CD4-positive, alpha-beta T cell (primary cell): ENCODE measurements around the gene KCNN1. TPM values are rescaled to one million over a fixed set of nuclear protein-coding genes. Genes with fewer than 3 reads are reported as not detected.

Source experiments
- ATAC-seq: fragments of 200-7000 bp; cut with Tn5 transposase; one replicate; pipeline ENCODE4 v1.10.0; 2022; ENCODE audit warnings: mild to moderate bottlenecking; ENCODE audit not compliant: poor library complexity
- CTCF ChIA-PET: fragments of 350-600 bp; sonication (Branson Sonifier 250); formaldehyde crosslinking; loops from one replicate; lab custom pipeline; 2021; ENCODE audit warnings: antibody characterized with exemption, inconsistent platforms; lab: Charles Lee
- POLR2A ChIA-PET: fragments of 350-600 bp; sonication (Branson Sonifier 250); formaldehyde crosslinking; loops from one replicate; lab custom pipeline; 2021; ENCODE audit warnings: antibody characterized with exemption, inconsistent platforms; lab: Charles Lee
- DNase-seq, 14 experiments: peaks; one replicate each; pipeline ENCODE4 v3.0.0-alpha.2; 2013 to 2020; ENCODE audit warnings: mixed read lengths in 2 of 14
- H3K27ac ChIP-seq, 2 donors: one replicate each; pipeline versions ENCODE4 v1.5.1 to v1.7.0; 2013; ENCODE audit warnings: low read length in 2 of 2, low read depth in 1 of 2, mild to moderate bottlenecking in 1 of 2
- H3K27me3 ChIP-seq, 2 experiments: 1 replicate in 1 of 2; 2 replicates in 1 of 2; pipeline versions ENCODE4 v1.6.1 to v1.7.0; 2013; ENCODE audit warnings: low read length in 2 of 2, control low read depth in 1 of 2, mild to moderate bottlenecking in 1 of 2, moderate library complexity in 1 of 2; ENCODE audit not compliant: insufficient read depth in 2 of 2, control insufficient read depth in 1 of 2
- H3K36me3 ChIP-seq: one replicate; pipeline ENCODE4 v1.6.1; 2013; ENCODE audit warnings: low read length, control low read depth; ENCODE audit not compliant: insufficient read depth
- H3K4me1 ChIP-seq: one replicate; pipeline ENCODE4 v1.6.1; 2013; ENCODE audit warnings: low read length, control low read depth; ENCODE audit not compliant: insufficient read depth
- H3K4me3 ChIP-seq: one replicate; pipeline ENCODE4 v1.5.1; 2013; ENCODE audit warnings: mild to moderate bottlenecking, low read length, moderate library complexity
- H3K9me3 ChIP-seq, 2 experiments: 1 replicate in 1 of 2; 2 replicates in 1 of 2; pipeline versions ENCODE4 v1.6.1 to v1.7.0; 2013; ENCODE audit warnings: low read length in 2 of 2, mild to moderate bottlenecking in 2 of 2, control low read depth in 1 of 2, moderate library complexity in 1 of 2; ENCODE audit not compliant: control insufficient read depth in 1 of 2, insufficient read depth in 1 of 2
- H3K27ac Mint-ChIP-seq: one replicate; pipeline ENCODE4 v1.8.0; 2020; ENCODE audit warnings: mixed read lengths
- H3K27me3 Mint-ChIP-seq: one replicate; pipeline ENCODE4 v1.8.0; 2021; ENCODE audit warnings: mixed read lengths
- H3K36me3 Mint-ChIP-seq: one replicate; pipeline ENCODE4 v1.8.0; 2021; ENCODE audit warnings: low read depth, mixed read lengths
- H3K4me1 Mint-ChIP-seq: one replicate; pipeline ENCODE4 v1.8.0; 2021; ENCODE audit warnings: low read depth, mixed read lengths
- H3K4me3 Mint-ChIP-seq: one replicate; pipeline ENCODE4 v1.8.0; 2020; ENCODE audit warnings: mild to moderate bottlenecking, mixed read lengths
- H3K9me3 Mint-ChIP-seq: one replicate; pipeline ENCODE4 v1.8.0; 2020; ENCODE audit warnings: mixed read lengths
- intact Hi-C, 2 experiments: fragments of 100-400 bp; cut with DNase I in 1 of 2; cut with micrococcal nuclease in 1 of 2; formaldehyde crosslinking; loops; one replicate each; pipeline versions ENCODE4 v1.15.1 to v1.9.0; 2023 to 2025; cut with DNase I, micrococcal nuclease
- total RNA-seq, 174 experiments: library from RNA in 2 of 174; stranded (reverse) in 2 of 174; gene quantifications; one replicate each; pipeline ENCODE4 v1.2.3 and lab custom pipeline; 2021 to 2026
- TF ChIP-seq, protein P1 (sequence below): fragments of 200-600 bp; IDR thresholded peaks from one replicate; pipeline ENCODE4 v1.8.0; 2022; ENCODE audit warnings: antibody characterized with exemption, mild to moderate bottlenecking

Gene KCNN1
- total RNA-seq, 2 experiments from 2014 or later: not detected

DNA sequence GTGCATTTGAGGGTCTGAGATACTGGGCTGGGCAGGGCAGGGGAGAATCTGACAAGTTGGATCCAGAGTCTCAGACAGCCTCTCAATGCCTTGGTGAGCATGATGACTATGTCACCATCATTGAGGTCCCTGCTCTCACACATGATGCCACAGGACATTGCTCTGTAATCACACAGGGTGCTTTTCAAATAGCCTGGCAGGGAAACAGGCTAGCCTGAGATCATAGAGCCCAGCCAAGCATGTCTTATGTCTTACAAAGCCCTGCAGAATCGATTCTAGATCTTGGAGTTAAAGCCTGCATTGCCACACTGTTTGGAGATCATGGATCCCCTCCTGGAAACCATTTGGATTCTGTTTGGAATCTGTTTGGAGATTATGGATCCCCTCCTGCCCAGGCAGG, 5.3 kb downstream of the KCNN1 start:
- intact Hi-C loops: no loop called here
- Histone ChIP-seq H3K4me1 (peaks cover 5% of the 10 kb centered on the region), H3K27me3 (peaks cover 5 to 6% of the 10 kb centered on the region in 2 experiments), H3K27ac (no peak overlapping the region), H3K4me3 (no peak overlapping the region), H3K36me3 (no peaks in the 10 kb centered on the region), H3K9me3 (no peaks in the 10 kb centered on the region)
- ATAC-seq (no peak), DNase-seq (no peak)
- Mint-ChIP-seq H3K27ac (no peak overlapping the region), H3K4me1 (peaks cover 3% of the 10 kb centered on the region), H3K4me3 (no peak overlapping the region), H3K36me3 (no peaks in the 10 kb centered on the region), H3K9me3 (no peaks in the 10 kb centered on the region), H3K27me3 (peaks cover 24% of the 10 kb centered on the region)
- ChIA-PET CTCF (no interaction called here), POLR2A (no interaction called here)
- TF ChIP-seq, protein P1, sequence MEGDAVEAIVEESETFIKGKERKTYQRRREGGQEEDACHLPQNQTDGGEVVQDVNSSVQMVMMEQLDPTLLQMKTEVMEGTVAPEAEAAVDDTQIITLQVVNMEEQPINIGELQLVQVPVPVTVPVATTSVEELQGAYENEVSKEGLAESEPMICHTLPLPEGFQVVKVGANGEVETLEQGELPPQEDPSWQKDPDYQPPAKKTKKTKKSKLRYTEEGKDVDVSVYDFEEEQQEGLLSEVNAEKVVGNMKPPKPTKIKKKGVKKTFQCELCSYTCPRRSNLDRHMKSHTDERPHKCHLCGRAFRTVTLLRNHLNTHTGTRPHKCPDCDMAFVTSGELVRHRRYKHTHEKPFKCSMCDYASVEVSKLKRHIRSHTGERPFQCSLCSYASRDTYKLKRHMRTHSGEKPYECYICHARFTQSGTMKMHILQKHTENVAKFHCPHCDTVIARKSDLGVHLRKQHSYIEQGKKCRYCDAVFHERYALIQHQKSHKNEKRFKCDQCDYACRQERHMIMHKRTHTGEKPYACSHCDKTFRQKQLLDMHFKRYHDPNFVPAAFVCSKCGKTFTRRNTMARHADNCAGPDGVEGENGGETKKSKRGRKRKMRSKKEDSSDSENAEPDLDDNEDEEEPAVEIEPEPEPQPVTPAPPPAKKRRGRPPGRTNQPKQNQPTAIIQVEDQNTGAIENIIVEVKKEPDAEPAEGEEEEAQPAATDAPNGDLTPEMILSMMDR: no peak

DNA sequence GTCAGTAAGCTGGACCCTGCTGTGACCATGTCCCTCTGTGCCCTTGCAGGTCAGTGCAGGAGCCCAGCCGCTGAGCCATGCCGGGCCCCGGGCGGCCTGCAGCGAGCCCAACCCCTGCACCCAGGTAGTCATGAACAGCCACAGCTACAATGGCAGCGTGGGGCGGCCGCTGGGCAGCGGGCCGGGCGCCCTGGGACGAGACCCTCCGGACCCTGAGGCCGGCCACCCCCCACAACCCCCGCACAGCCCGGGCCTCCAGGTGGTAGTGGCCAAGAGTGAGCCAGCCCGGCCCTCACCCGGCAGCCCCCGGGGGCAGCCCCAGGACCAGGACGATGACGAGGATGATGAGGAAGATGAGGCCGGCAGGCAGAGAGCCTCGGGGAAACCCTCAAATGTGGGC, 6.9 kb downstream of the KCNN1 start:
- ATAC-seq: no peak
- POLR2A ChIA-PET: interaction anchor here (0.6 kb wide), 1 partner anchor 10 kb away, joined by 3 read pairs; no protein-coding TSS in a partner anchor

DNA sequence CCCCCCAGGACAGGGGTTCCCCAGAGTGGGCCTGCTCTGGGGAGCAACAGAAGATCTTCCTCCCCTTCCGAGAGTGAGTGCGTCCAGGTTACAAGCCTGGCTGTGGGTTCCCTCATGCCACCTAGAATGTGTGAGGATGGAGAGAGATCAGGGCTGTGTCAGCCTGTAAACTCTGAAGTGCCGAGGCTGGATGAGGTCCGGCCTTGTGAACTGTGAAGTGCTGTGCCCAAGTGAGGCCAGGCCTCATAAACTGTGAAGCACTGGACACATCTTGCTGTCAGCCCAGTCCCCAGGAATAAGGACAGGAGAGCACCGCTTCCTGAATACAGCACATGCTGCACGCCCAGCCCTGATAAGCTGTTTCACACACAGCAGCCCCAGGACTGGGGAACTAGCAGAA, 7.6 kb downstream of the KCNN1 start:
- Histone ChIP-seq H3K9me3 (no peaks in the 10 kb centered on the region), H3K27me3 (peaks cover 0 to 1% of the 10 kb centered on the region in 2 experiments), H3K27ac (no peak overlapping the region), H3K4me3 (no peak overlapping the region), H3K4me1 (no peaks in the 10 kb centered on the region), H3K36me3 (no peaks in the 10 kb centered on the region)
- no peaks in the 10 kb centered on the region for H3K9me3 Mint-ChIP-seq
- no peak overlapping the region for H3K27ac Mint-ChIP-seq
- intact Hi-C loops: no loop called here
- CTCF ChIA-PET: interaction anchor here (0.6 kb wide), 1 partner anchor 199 kb away, joined by 5 read pairs; no protein-coding TSS in a partner anchor
- H3K27me3 Mint-ChIP-seq: peaks cover 12% of the 10 kb centered on the region
- H3K4me3 Mint-ChIP-seq: no peak overlapping the region
- no peak for ATAC-seq
- POLR2A ChIA-PET: no interaction called here
- no peaks in the 10 kb centered on the region for H3K4me1 Mint-ChIP-seq
- DNase-seq: no peak
- H3K36me3 Mint-ChIP-seq: no peaks in the 10 kb centered on the region
- TF ChIP-seq, protein P1: no peak

More for the DNA sequence above, 6.9 kb downstream of the KCNN1 start:
- Histone ChIP-seq H3K4me1 (no peaks in the 10 kb centered on the region), H3K36me3 (no peaks in the 10 kb centered on the region), H3K9me3 (no peaks in the 10 kb centered on the region), H3K27ac (no peak overlapping the region), H3K27me3 (no peaks in the 10 kb centered on the region), H3K4me3 (no peak overlapping the region)
- no peak for DNase-seq
- TF ChIP-seq, protein P1: no peak
- Mint-ChIP-seq H3K4me3 (no peak overlapping the region), H3K27me3 (peaks cover 15% of the 10 kb centered on the region), H3K36me3 (no peaks in the 10 kb centered on the region), H3K9me3 (no peaks in the 10 kb centered on the region), H3K27ac (no peak overlapping the region), H3K4me1 (no peaks in the 10 kb centered on the region)
- CTCF ChIA-PET: no interaction called here
- intact Hi-C loops: no loop called here
